Right atrium auricular region (tissue), 2 donors: Measurements from ENCODE around the gene ADORA2B. TPM values are rescaled to one million over a fixed set of nuclear protein-coding genes. Genes with fewer than 3 reads are reported as not detected.

Source experiments
- DNase-seq: peaks from one replicate; pipeline ENCODE4 v3.0.0-alpha.2; 2019; ENCODE audit warnings: low spot score
- H3K27ac ChIP-seq, 2 donors: fragments of 200-600 bp; sonication (generic); 1 replicate in 1 of 2; 2 replicates in 1 of 2; pipeline ENCODE4 v1.5.1; 2016 to 2019
- H3K27me3 ChIP-seq, 2 donors: fragments of 200-600 bp; sonication (generic); one replicate each; pipeline versions ENCODE4 v1.5.1 to v1.6.0; 2017 to 2019
- H3K36me3 ChIP-seq: fragments of 200-600 bp; sonication (generic); one replicate; pipeline ENCODE4 v1.5.1; 2016
- H3K4me1 ChIP-seq, 2 donors: fragments of 200-600 bp; sonication (generic); one replicate each; pipeline versions ENCODE4 v1.5.1 to v1.6.0; 2017 to 2019
- H3K4me3 ChIP-seq, 2 donors: fragments of 200-600 bp; sonication (generic); 1 replicate in 1 of 2; 2 replicates in 1 of 2; pipeline ENCODE4 v1.5.1; 2017 to 2019; ENCODE audit warnings: mild to moderate bottlenecking in 1 of 2, moderate library complexity in 1 of 2
- H3K9me3 ChIP-seq, 2 donors: fragments of 200-600 bp; sonication (generic); one replicate each; pipeline ENCODE4 v1.5.1; 2019
- CTCF ChIP-seq, 2 donors: fragments of 200-600 bp; sonication (generic); IDR thresholded peaks; one replicate each; pipeline ENCODE4 v1.5.1; 2019; ENCODE audit warnings: antibody characterized with exemption in 2 of 2
- total RNA-seq, 2 donors: library from RNA; depleted of rRNA; stranded (reverse); fragments of >200 nt; gene quantifications; one replicate each; pipeline ENCODE4 v1.1.0, GENCODE V29; 2016

ADORA2B gene
- total RNA-seq, 2 donors from 2014 or later = 0.59 to 1.0 TPM

- peaks cover 44% of the 10 kb centered on the region for H3K36me3 ChIP-seq
- no peak for TF ChIP-seq CTCF (IDR thresholded peaks at IDR 0.05)
Measured at GRCh38 chr17:15999974-16000827, 55.3 kb downstream of the ADORA2B start.

DNA sequence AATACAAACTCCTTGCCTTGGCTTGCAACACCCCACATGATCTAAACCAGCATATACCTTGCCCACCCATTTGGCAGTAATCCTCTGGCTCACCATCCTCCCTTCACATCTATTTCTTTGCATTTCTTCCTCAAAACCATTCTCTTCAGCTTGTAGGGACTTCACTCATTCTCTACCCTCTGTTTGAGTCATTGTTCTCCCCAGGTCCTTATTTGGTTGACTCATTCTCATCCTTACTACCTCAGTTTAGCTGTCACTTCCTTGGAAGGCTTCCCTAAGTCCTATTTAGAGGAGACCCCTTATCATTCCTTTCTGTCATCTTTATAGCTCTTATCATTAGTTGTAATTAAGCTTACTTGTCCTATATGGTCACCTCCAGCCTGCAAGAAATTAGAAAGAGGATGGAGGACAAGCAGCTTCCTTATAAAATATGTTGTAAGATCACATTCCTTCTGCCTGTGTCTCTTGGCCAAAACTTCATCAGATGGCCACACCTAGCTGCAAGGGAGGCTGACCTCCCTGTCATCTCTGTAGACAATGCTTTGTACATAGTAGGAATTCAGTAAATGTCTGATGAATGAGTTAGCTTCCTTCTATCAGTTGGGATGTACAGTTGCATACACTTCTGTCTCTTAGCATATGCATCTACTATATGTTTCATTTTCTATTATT is 56.4 kb downstream of the ADORA2B start:
- Histone ChIP-seq H3K27me3 (no peaks in the 10 kb centered on the region), H3K27ac (no peak overlapping the region), H3K36me3 (peaks cover 56% of the 10 kb centered on the region), H3K4me3 (peak overlapping the region in 1 of 2 donors; percentile 80), H3K4me1 (peaks cover 0 to 17% of the 10 kb centered on the region in 2 donors), H3K9me3 (no peaks in the 10 kb centered on the region)
- no peak for TF ChIP-seq CTCF (IDR thresholded peaks at IDR 0.05)
- DNase-seq = no peak

More at GRCh38 chr17:15999974-16000827, 55.3 kb downstream of the ADORA2B start:
- no peak for DNase-seq
- H3K4me3 ChIP-seq = peak overlapping the region; percentile 72 to 80
- H3K27me3 ChIP-seq = no peaks in the 10 kb centered on the region
- peak overlapping the region; percentile 94 to 95 for H3K27ac ChIP-seq
- H3K9me3 ChIP-seq = no peaks in the 10 kb centered on the region
- peaks cover 0 to 14% of the 10 kb centered on the region in 2 donors for H3K4me1 ChIP-seq

GRCh38 chr17:16002708-16003260 is 57.9 kb downstream of the ADORA2B start:
- Histone ChIP-seq H3K4me1 (peaks cover 0 to 21% of the 10 kb centered on the region in 2 donors), H3K36me3 (peaks cover 62% of the 10 kb centered on the region), H3K27ac (peak overlapping the region in 1 of 2 donors; percentile 20)

GRCh38 chr17:16003841-16004240 is 58.9 kb downstream of the ADORA2B start:
- peak overlapping the region; percentile 50 to 53 for H3K27ac ChIP-seq
- H3K4me3 ChIP-seq = no peak overlapping the region
- H3K36me3 ChIP-seq = peaks cover 72% of the 10 kb centered on the region
- H3K27me3 ChIP-seq = no peaks in the 10 kb centered on the region
- peaks cover 0 to 21% of the 10 kb centered on the region in 2 donors for H3K4me1 ChIP-seq
- DNase-seq = no peak
- no peak for TF ChIP-seq CTCF (IDR thresholded peaks at IDR 0.05)
- H3K9me3 ChIP-seq = no peaks in the 10 kb centered on the region

More at GRCh38 chr17:16002708-16003260, 57.9 kb downstream of the ADORA2B start:
- no peaks in the 10 kb centered on the region for H3K9me3 ChIP-seq
- no peak for DNase-seq
- no peaks in the 10 kb centered on the region for H3K27me3 ChIP-seq
- no peak for TF ChIP-seq CTCF (IDR thresholded peaks at IDR 0.05)
- H3K4me3 ChIP-seq = no peak overlapping the region

GRCh38 chr17:16005636-16006035 is 60.7 kb downstream of the ADORA2B start:
- TF ChIP-seq CTCF (IDR thresholded peaks at IDR 0.05) = no peak
- no peak overlapping the region for H3K27ac ChIP-seq
- DNase-seq = no peak
- H3K4me1 ChIP-seq = peaks cover 0 to 17% of the 10 kb centered on the region in 2 donors
- no peak overlapping the region for H3K4me3 ChIP-seq
- H3K9me3 ChIP-seq = no peaks in the 10 kb centered on the region
- H3K27me3 ChIP-seq = no peaks in the 10 kb centered on the region
- peaks cover 76% of the 10 kb centered on the region for H3K36me3 ChIP-seq
